ENCODE data around the gene BCKDHA.
A peak's percentile ranks its signal among the peaks of the same experiment; 100 is the strongest.

The BCKDHA gene

DNA sequence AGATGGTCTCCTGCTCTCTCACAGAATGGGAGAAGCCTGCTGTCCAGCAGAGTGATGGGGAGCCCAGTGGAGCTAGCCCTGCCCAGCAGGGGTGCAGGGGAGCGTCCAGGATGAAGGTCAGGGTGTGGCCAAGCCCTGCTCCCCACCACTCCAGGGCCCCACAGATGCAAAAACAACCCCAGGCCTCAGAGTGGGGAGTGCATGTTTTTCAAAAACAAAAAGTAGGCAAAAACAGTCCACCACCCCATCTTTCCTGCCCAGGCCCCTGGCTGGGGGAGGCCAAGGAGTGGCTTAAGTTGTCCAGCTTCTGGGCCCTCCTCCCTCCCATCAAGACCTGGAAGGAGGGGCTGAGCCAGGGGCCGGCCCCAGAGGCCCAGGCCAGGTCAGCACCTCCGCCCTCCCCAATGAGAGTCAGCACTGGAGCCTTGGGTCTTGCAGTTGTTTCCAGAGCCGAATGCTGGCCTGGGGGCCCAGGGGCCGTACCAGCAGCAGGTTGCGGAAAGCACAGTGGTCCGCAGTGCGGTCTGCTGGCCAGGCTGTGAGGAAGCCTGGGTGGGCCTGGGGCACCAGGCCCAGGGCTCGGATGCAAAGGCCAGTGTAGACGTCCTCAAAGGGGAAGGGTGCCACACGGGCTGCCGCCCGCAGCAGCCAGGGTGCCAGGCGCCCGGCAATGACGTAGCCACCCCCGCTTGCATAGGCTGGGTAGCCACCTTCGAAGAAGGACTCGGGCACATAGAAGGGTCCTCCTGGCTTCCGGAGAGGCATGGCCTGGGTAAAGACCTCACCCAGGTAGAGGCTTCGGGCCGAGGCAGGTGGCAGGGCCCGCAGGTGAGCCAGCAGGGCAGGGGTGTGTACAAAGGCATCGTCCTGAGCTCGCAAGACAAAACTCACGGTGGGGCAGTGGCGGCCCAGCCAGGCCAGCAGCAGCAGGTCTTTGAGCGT lies 27.8 kb downstream of the BCKDHA start:
- TF ChIP-seq, protein P1, sequence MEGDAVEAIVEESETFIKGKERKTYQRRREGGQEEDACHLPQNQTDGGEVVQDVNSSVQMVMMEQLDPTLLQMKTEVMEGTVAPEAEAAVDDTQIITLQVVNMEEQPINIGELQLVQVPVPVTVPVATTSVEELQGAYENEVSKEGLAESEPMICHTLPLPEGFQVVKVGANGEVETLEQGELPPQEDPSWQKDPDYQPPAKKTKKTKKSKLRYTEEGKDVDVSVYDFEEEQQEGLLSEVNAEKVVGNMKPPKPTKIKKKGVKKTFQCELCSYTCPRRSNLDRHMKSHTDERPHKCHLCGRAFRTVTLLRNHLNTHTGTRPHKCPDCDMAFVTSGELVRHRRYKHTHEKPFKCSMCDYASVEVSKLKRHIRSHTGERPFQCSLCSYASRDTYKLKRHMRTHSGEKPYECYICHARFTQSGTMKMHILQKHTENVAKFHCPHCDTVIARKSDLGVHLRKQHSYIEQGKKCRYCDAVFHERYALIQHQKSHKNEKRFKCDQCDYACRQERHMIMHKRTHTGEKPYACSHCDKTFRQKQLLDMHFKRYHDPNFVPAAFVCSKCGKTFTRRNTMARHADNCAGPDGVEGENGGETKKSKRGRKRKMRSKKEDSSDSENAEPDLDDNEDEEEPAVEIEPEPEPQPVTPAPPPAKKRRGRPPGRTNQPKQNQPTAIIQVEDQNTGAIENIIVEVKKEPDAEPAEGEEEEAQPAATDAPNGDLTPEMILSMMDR (conservative IDR thresholded peaks at IDR 0.05; ENCODE audit: low read depth, low read length), result no peak
- DNase-seq (ENCODE audit: low read depth), result no peak
- no peak overlapping the region for H3K4me3 ChIP-seq (ENCODE audit: low read depth, low read length)

GRCh38 chr19:41426116-41426841 lies 28.7 kb downstream of the BCKDHA start:
- no peak for DNase-seq (ENCODE audit: low read depth)
- TF ChIP-seq, protein P1 (conservative IDR thresholded peaks at IDR 0.05; ENCODE audit: low read depth, low read length), result no peak
- H3K4me3 ChIP-seq (ENCODE audit: low read depth, low read length), result no peak overlapping the region

- peak; percentile 70 for DNase-seq (ENCODE audit: low read depth)
- H3K4me3 ChIP-seq (ENCODE audit: low read depth, low read length), result peak within 1 kb of the TSS; percentile 51
- TF ChIP-seq, protein P1 (conservative IDR thresholded peaks at IDR 0.05; ENCODE audit: low read depth, low read length), result no peak
Measured at GRCh38 chr19:41426952-41427646, 29.5 kb downstream of the BCKDHA start, which contains the start of gene B3GNT8. Gene B3GNT8, minus strand, starts transcription at chr19:41427374. Its CDS starts 596 bp downstream, at chr19:41426778.

- DNase-seq (ENCODE audit: low read depth), result peak; percentile 22
- TF ChIP-seq, protein P1 (conservative IDR thresholded peaks at IDR 0.05; ENCODE audit: low read depth, low read length), result no peak
- H3K4me3 ChIP-seq (ENCODE audit: low read depth, low read length), result peak overlapping the region; percentile 51
Measured at GRCh38 chr19:41427647-41428480, 30.2 kb downstream of the BCKDHA start.

GRCh38 chr19:41428481-41428859 lies 30.9 kb downstream of the BCKDHA start:
- no peak overlapping the region for H3K4me3 ChIP-seq (ENCODE audit: low read depth, low read length)
- no peak for DNase-seq (ENCODE audit: low read depth)
- TF ChIP-seq, protein P1 (conservative IDR thresholded peaks at IDR 0.05; ENCODE audit: low read depth, low read length), result no peak

DNA sequence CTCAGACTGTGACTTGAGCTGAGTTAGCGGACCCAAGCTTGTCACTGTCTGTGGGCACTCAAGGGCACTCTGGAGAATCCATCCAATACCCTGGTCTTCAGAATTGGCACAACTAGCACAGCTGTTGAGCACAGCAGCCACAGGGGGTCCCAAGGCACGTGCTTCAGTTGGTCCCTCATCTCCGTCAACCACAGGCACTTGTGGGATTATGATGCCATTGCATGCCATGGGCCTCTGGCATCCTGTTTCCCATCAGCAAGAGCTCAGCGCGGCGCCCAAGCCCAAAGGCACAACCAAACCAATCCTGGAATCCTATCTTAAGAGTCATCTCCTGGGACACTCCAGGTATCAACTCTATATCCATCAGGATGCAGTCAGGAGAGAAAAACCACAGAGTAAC lies 33.3 kb downstream of the BCKDHA start:
- TF ChIP-seq, protein P1 (conservative IDR thresholded peaks at IDR 0.05; ENCODE audit: low read depth, low read length), result no peak
- no peak overlapping the region for H3K4me3 ChIP-seq (ENCODE audit: low read depth, low read length)
- DNase-seq (ENCODE audit: low read depth), result no peak
